Caco-2 (cell line): ENCODE data around the gene DGKB. TPM values are rescaled to one million over a fixed set of nuclear protein-coding genes. Genes with fewer than 3 reads are reported as not detected.

Source experiments
- BruUV-seq: library from RNA; stranded (reverse); fragments of 400-500 nt; replicated peaks from 2 replicates; lab custom pipeline; 2021; lab: Mats Ljungman, UMichigan
- CTCF ChIA-PET: fragments of 300-600 bp; sonication (Branson Sonifier 250); formaldehyde crosslinking; loops from one replicate; lab custom pipeline; 2022; ENCODE audit warnings: antibody characterized with exemption; lab: Charles Lee
- POLR2A ChIA-PET: fragments of 300-600 bp; sonication (Branson Sonifier 250); formaldehyde crosslinking; loops from one replicate; lab custom pipeline; 2022; ENCODE audit warnings: antibody characterized with exemption; lab: Charles Lee
- DNase-seq, 2 experiments: peaks; one replicate each; pipeline versions ENCODE4 v3.0.0 to v3.0.0-alpha.2; 2020 to 2022
- H3K27me3 ChIP-seq: replicated peaks from 2 replicates; pipeline ENCODE4 v1.6.0; 2011; ENCODE audit warnings: low read length; ENCODE audit not compliant: control insufficient read depth, insufficient read depth
- H3K36me3 ChIP-seq: 2 replicates; pipeline ENCODE4 v1.5.1; 2011; ENCODE audit warnings: low read length; ENCODE audit not compliant: control insufficient read depth, insufficient read depth
- H3K4me1 ChIP-seq: fragments of 250-450 bp; sonication (Bioruptor Pico); 2 replicates; pipeline ENCODE4 v1.5.1; 2020; ENCODE audit warnings: mild to moderate bottlenecking
- H3K4me3 ChIP-seq: 2 replicates; pipeline ENCODE4 v1.5.1; 2011; ENCODE audit warnings: low read depth, mild to moderate bottlenecking, control low read depth, low read length
- H3K9me3 ChIP-seq: fragments of 250-450 bp; sonication (Bioruptor Pico); 2 replicates; pipeline ENCODE4 v1.5.1; 2020; ENCODE audit warnings: mild to moderate bottlenecking, moderate library complexity
- H3K27ac Mint-ChIP-seq: one replicate; pipeline ENCODE4 v1.8.0; 2022; ENCODE audit warnings: mixed read lengths; ENCODE audit not compliant: unreplicated experiment
- H3K27me3 Mint-ChIP-seq: one replicate; pipeline ENCODE4 v1.8.0; 2022; ENCODE audit warnings: mixed read lengths; ENCODE audit not compliant: insufficient read depth, unreplicated experiment
- H3K36me3 Mint-ChIP-seq: one replicate; pipeline ENCODE4 v1.8.0; 2022; ENCODE audit warnings: mild to moderate bottlenecking, mixed read lengths; ENCODE audit not compliant: insufficient read depth, unreplicated experiment
- H3K4me1 Mint-ChIP-seq: one replicate; pipeline ENCODE4 v1.8.0; 2022; ENCODE audit warnings: low read depth, mixed read lengths; ENCODE audit not compliant: unreplicated experiment
- H3K4me3 Mint-ChIP-seq: one replicate; pipeline ENCODE4 v1.8.0; 2022; ENCODE audit warnings: mild to moderate bottlenecking, moderate library complexity, mixed read lengths; ENCODE audit not compliant: unreplicated experiment
- H3K9me3 Mint-ChIP-seq: one replicate; pipeline ENCODE4 v1.8.0; 2022; ENCODE audit warnings: mixed read lengths; ENCODE audit not compliant: unreplicated experiment
- intact Hi-C: fragments of 100-400 bp; cut with micrococcal nuclease; formaldehyde crosslinking; loops from one replicate; pipeline ENCODE4 v1.10.0; 2022; ENCODE audit not compliant: unreplicated experiment
- total RNA-seq: library from RNA; stranded (reverse); gene quantifications from 2 replicates; pipeline ENCODE4 v1.2.3, GENCODE V29; 2022
- TF ChIP-seq, protein P1 (sequence below), 2 experiments: fragments of 200-600 bp in 1 of 2; IDR thresholded peaks; 1 replicate in 1 of 2; 2 replicates in 1 of 2; pipeline versions ENCODE4 v1.5.1 to v1.8.0; 2011 to 2022; ENCODE audit warnings: antibody characterized with exemption in 1 of 2, control low read depth in 1 of 2, inconsistent platforms in 1 of 2, low read depth in 1 of 2, low read length in 1 of 2, mild to moderate bottlenecking in 1 of 2, moderate library complexity in 1 of 2; ENCODE audit not compliant: insufficient read depth in 1 of 2, severe bottlenecking in 1 of 2, unreplicated experiment in 1 of 2

DGKB gene
- total RNA-seq, 1 experiment from 2014 or later = 0.39 TPM

DNA sequence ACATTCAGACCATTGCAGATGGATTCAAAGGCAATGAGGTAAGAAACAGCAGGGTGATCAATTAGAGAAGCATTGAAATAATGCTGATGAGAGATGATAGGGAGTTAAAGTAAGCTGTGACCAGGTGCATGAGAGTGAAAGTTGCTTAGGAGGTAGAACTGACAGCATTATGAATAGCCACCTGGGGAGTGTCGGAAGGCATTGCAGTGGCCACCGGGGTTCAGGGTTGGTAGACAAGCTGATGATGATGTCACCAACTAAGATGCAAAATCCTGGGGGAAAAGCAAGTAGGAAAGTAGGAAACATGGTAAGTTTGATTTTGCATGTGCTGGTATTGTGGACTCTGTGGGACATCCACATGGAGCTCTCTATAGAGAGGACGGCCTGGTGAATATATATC, 701.2 kb downstream of the DGKB start:
- Histone ChIP-seq H3K36me3 (no peaks in the 10 kb centered on the region), H3K4me3 (no peak overlapping the region), H3K4me1 (no peaks in the 10 kb centered on the region), H3K9me3 (no peaks in the 10 kb centered on the region), H3K27me3 (no peaks in the 10 kb centered on the region)
- no TSS peak for BruUV-seq
- Mint-ChIP-seq H3K27ac (no peak overlapping the region), H3K4me1 (no peaks in the 10 kb centered on the region), H3K9me3 (no peaks in the 10 kb centered on the region), H3K4me3 (no peak overlapping the region), H3K27me3 (peaks cover 3% of the 10 kb centered on the region), H3K36me3 (no peaks in the 10 kb centered on the region)
- intact Hi-C loops = no loop called here
- ChIA-PET CTCF (no interaction called here), POLR2A (no interaction called here)
- TF ChIP-seq, protein P1, sequence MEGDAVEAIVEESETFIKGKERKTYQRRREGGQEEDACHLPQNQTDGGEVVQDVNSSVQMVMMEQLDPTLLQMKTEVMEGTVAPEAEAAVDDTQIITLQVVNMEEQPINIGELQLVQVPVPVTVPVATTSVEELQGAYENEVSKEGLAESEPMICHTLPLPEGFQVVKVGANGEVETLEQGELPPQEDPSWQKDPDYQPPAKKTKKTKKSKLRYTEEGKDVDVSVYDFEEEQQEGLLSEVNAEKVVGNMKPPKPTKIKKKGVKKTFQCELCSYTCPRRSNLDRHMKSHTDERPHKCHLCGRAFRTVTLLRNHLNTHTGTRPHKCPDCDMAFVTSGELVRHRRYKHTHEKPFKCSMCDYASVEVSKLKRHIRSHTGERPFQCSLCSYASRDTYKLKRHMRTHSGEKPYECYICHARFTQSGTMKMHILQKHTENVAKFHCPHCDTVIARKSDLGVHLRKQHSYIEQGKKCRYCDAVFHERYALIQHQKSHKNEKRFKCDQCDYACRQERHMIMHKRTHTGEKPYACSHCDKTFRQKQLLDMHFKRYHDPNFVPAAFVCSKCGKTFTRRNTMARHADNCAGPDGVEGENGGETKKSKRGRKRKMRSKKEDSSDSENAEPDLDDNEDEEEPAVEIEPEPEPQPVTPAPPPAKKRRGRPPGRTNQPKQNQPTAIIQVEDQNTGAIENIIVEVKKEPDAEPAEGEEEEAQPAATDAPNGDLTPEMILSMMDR (IDR thresholded peaks at IDR 0.05; ENCODE audit: insufficient read depth in 1 of 2, low read depth in 1 of 2, low read length in 1 of 2, severe bottlenecking in 1 of 2, unreplicated experiment in 1 of 2) = no peak
- DNase-seq = no peak

DNA sequence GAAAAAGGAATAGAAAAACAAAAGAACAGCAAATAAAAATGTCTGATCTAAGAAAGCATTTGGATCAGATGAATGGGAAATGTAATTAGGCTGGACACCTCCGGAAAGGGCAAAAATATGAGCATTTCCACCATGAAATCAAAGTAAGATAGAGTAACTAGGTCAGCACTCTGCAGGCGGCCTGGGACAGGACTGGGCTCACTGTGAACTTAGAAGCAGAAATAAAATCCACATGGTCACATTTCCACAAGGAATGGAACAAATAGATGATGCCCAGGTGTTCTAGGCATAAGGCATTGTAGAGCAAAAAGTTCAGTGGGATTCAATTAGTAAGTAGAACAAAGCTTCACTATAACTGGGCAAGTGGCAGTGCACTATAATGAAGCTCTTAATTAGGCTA, 703.2 kb downstream of the DGKB start:
- DNase-seq = no peak
- H3K9me3 Mint-ChIP-seq = no peaks in the 10 kb centered on the region
- H3K27ac Mint-ChIP-seq = no peak overlapping the region
- intact Hi-C loops = no loop called here
- H3K27me3 Mint-ChIP-seq = peaks cover 3% of the 10 kb centered on the region
- no TSS peak for BruUV-seq
- TF ChIP-seq, protein P1 (IDR thresholded peaks at IDR 0.05; ENCODE audit: insufficient read depth in 1 of 2, low read depth in 1 of 2, low read length in 1 of 2, severe bottlenecking in 1 of 2, unreplicated experiment in 1 of 2) = no peak
- H3K36me3 Mint-ChIP-seq = no peaks in the 10 kb centered on the region
- Histone ChIP-seq H3K4me1 (no peaks in the 10 kb centered on the region), H3K4me3 (no peak overlapping the region), H3K27me3 (no peaks in the 10 kb centered on the region), H3K9me3 (no peaks in the 10 kb centered on the region), H3K36me3 (no peaks in the 10 kb centered on the region)
- no peaks in the 10 kb centered on the region for H3K4me1 Mint-ChIP-seq
- no peak overlapping the region for H3K4me3 Mint-ChIP-seq
- ChIA-PET CTCF (no interaction called here), POLR2A (no interaction called here)

DNA sequence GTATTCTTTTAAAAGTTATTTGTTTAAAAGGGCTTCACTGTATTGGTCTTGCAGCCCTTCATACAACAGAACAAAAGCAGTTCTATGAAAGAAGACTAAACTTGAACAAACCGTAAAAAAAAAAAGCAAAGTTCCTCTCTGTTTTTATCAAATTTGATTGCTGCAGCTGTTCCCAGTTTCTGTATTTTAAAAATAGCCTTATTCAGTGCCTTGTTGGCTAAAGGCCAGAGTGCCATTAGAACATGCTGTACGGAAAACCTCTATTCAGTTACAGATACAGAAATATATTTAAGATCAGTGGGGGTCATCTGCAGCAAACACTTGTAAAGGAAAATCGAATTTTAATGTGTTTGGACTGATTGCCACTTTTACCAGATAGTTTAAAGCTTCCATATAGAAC, 705.3 kb downstream of the DGKB start:
- no TSS peak for BruUV-seq
- DNase-seq = no peak
- Mint-ChIP-seq H3K9me3 (no peaks in the 10 kb centered on the region), H3K36me3 (no peaks in the 10 kb centered on the region), H3K4me3 (no peak overlapping the region), H3K27ac (no peak overlapping the region), H3K27me3 (peaks cover 3% of the 10 kb centered on the region), H3K4me1 (no peaks in the 10 kb centered on the region)
- POLR2A ChIA-PET = no interaction called here
- no peaks in the 10 kb centered on the region for H3K4me1 ChIP-seq
- H3K9me3 ChIP-seq = no peaks in the 10 kb centered on the region
- H3K4me3 ChIP-seq = no peak overlapping the region
- no peaks in the 10 kb centered on the region for H3K27me3 ChIP-seq
- H3K36me3 ChIP-seq = no peaks in the 10 kb centered on the region
- intact Hi-C loops = no loop called here
- TF ChIP-seq, protein P1 (IDR thresholded peaks at IDR 0.05; ENCODE audit: insufficient read depth in 1 of 2, low read depth in 1 of 2, low read length in 1 of 2, severe bottlenecking in 1 of 2, unreplicated experiment in 1 of 2) = no peak
- CTCF ChIA-PET = no interaction called here
